Duodenal mucosa (tissue), 2 donors: ENCODE data around the gene CCSAP.

ENCODE experiments used
- H3K27ac ChIP-seq: one replicate; pipeline ENCODE4 v1.7.0; 2013; ENCODE audit warnings: low read depth, low read length
- H3K27me3 ChIP-seq, 2 donors: one replicate each; pipeline ENCODE4 v1.7.0; 2013; ENCODE audit warnings: low read length in 2 of 2, control low read depth in 1 of 2; ENCODE audit not compliant: insufficient read depth in 2 of 2, control insufficient read depth in 1 of 2
- H3K36me3 ChIP-seq, 2 donors: one replicate each; pipeline ENCODE4 v1.7.0; 2013; ENCODE audit warnings: low read length in 2 of 2, control low read depth in 1 of 2; ENCODE audit not compliant: insufficient read depth in 2 of 2, control insufficient read depth in 1 of 2
- H3K4me1 ChIP-seq, 2 donors: one replicate each; pipeline ENCODE4 v1.7.0; 2013; ENCODE audit warnings: low read length in 2 of 2, control low read depth in 1 of 2; ENCODE audit not compliant: insufficient read depth in 2 of 2, control insufficient read depth in 1 of 2
- H3K4me3 ChIP-seq, 2 donors: one replicate each; pipeline ENCODE4 v1.7.0; 2013; ENCODE audit warnings: low read length in 2 of 2, low read depth in 1 of 2
- H3K9ac ChIP-seq, 2 donors: one replicate each; pipeline ENCODE4 v1.7.0; 2013; ENCODE audit warnings: low read length in 2 of 2, low read depth in 1 of 2
- H3K9me3 ChIP-seq, 2 donors: one replicate each; pipeline ENCODE4 v1.7.0; 2013; ENCODE audit warnings: low read length in 2 of 2, control low read depth in 1 of 2; ENCODE audit not compliant: control insufficient read depth in 1 of 2

The CCSAP gene

GRCh38 chr1:229282295-229282823 lies 60.5 kb downstream of the CCSAP start:
- Histone ChIP-seq H3K27ac (no peak overlapping the region), H3K9ac (no peak overlapping the region), H3K4me3 (no peak overlapping the region), H3K4me1 (peaks cover 0 to 18% of the 10 kb centered on the region in 2 donors), H3K36me3 (peaks cover 0 to 4% of the 10 kb centered on the region in 2 donors), H3K9me3 (no peaks in the 10 kb centered on the region), H3K27me3 (no peaks in the 10 kb centered on the region)

GRCh38 chr1:229281339-229281926 lies 61.4 kb downstream of the CCSAP start:
- Histone ChIP-seq H3K9ac (no peak overlapping the region), H3K27ac (no peak overlapping the region), H3K4me1 (peaks cover 0 to 22% of the 10 kb centered on the region in 2 donors), H3K9me3 (no peaks in the 10 kb centered on the region), H3K27me3 (no peaks in the 10 kb centered on the region), H3K36me3 (peaks cover 0 to under 1% of the 10 kb centered on the region in 2 donors), H3K4me3 (no peak overlapping the region)

DNA sequence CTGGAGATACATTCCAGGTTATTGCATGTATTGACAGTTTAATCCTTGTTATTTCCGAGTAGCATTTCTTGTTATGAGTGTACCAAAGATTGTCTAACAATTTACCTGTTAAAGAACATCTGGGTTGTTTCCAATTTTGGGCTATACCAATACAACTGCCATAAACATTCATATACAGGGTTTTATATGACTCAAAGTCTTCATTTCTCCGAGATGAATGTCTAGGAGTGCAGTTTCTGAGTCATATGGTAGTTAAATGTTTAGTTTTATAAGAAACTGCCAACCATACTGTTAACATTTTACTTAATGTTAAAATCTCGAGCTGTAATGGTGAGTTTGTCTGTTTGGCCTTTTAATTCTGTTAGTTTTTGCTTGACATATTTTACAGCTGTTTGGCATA lies 61.9 kb downstream of the CCSAP start:
- no peak overlapping the region for H3K9ac ChIP-seq
- peaks cover 0 to 22% of the 10 kb centered on the region in 2 donors for H3K4me1 ChIP-seq
- H3K9me3 ChIP-seq: no peaks in the 10 kb centered on the region
- H3K4me3 ChIP-seq: no peak overlapping the region
- no peaks in the 10 kb centered on the region for H3K27me3 ChIP-seq
- no peak overlapping the region for H3K27ac ChIP-seq
- no peaks in the 10 kb centered on the region for H3K36me3 ChIP-seq

DNA sequence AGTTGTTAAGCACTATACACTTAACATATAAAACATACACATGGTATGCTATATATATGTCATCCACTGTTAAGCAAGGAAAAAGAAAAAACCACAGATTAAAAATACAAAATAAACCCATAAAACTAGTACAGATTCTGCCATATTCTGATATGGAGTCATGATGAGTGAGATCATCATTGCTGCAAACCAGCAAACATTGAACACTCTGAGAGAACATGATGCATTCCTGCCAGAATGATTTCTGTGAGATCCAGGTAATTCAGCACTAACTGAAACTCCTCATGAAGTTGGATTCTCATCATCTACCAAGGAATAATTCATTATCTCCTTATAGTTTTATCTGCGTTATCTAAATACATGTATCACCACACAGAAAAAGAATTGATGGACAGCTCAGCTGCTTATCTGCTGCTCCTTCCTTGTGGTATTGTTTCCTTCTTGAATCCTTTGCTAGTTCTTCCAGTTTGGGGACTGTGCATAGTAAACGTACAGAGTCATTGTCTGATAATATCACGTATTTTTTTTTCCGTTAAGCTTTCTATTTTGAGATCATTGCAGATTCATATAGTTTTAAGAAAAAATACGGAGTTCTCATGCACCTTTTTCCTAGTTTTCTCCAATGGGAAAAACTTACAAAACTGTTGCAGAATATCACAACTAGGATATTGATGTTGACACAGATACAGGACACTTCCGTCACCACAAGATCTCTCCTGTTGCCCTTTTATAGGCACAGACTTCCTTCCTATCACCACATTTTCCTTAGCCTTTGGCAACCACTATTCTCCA lies 62.6 kb downstream of the CCSAP start:
- Histone ChIP-seq H3K4me3 (no peak overlapping the region), H3K4me1 (peaks cover 0 to 24% of the 10 kb centered on the region in 2 donors), H3K27me3 (no peaks in the 10 kb centered on the region), H3K9ac (no peak overlapping the region), H3K9me3 (no peaks in the 10 kb centered on the region), H3K36me3 (no peaks in the 10 kb centered on the region), H3K27ac (no peak overlapping the region)

GRCh38 chr1:229279242-229279641 lies 63.6 kb downstream of the CCSAP start:
- Histone ChIP-seq H3K36me3 (no peaks in the 10 kb centered on the region), H3K27me3 (no peaks in the 10 kb centered on the region), H3K4me1 (peaks cover under 1 to 29% of the 10 kb centered on the region in 2 donors), H3K4me3 (no peak overlapping the region), H3K9ac (no peak overlapping the region), H3K27ac (no peak overlapping the region), H3K9me3 (no peaks in the 10 kb centered on the region)

GRCh38 chr1:229278120-229278741 lies 64.6 kb downstream of the CCSAP start:
- peaks cover 9 to 38% of the 10 kb centered on the region in 2 donors for H3K4me1 ChIP-seq
- no peaks in the 10 kb centered on the region for H3K27me3 ChIP-seq
- no peak overlapping the region for H3K9ac ChIP-seq
- no peaks in the 10 kb centered on the region for H3K36me3 ChIP-seq
- no peak overlapping the region for H3K4me3 ChIP-seq
- H3K9me3 ChIP-seq: no peaks in the 10 kb centered on the region
- H3K27ac ChIP-seq: no peak overlapping the region

DNA sequence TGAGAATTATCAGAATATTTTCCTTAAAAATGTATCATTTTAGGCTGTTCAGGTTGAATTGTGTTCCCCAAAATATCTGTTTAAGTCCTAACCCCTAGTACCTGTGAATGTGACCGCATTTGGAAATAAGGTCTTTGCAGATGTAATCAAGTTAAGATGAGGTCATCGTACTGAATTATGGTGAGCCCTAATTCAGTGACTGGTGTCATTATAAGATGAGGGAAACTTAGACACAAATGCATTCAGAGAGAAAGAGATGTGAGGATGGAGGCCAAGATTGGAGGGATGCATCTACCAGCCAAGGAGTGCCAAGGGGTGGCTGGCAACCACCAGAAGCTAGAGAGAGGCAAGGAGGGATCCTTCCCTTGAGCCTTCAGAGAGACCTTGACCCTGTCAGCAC lies 67.8 kb downstream of the CCSAP start:
- H3K9me3 ChIP-seq: no peaks in the 10 kb centered on the region

DNA sequence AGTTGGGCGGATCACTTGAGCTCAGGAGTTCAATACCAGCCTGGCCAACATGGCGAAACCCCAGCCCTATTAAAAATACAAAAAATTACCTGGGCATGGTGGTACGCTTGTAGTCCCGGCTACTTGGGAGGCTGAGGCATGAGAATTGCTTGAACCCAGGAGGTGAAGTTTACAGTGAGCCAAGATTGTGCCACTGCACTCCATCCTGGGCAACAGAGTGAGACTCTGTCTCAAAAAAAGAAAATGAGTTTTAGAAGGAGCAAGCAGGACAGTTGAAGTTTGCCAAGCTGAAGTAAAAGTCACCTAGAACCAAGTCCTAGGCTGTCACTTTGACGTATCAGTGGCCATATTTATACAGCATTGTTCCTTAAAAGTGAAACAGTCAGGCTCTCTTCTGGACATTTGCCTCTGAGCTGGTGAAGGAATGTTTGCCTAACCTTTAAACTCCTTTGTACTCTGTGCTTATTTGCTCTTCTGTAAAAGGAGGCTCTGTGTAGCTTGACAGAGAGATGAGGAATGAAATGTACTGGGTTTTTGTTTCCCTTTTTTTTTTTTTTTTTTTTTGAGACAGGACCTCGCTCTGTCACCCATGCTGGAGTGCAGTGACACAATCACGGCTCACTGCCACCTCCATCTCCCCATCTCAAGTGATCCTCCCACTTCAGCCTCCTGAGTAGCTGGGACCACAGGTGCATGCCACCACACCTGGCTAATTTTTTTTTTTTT lies 69.2 kb downstream of the CCSAP start:
- peak overlapping the region in 1 of 2 donors; percentile 73 for H3K4me3 ChIP-seq
- no peaks in the 10 kb centered on the region for H3K36me3 ChIP-seq
- no peak overlapping the region for H3K27ac ChIP-seq
- H3K9ac ChIP-seq: no peak overlapping the region
- H3K9me3 ChIP-seq: no peaks in the 10 kb centered on the region
- H3K27me3 ChIP-seq: no peaks in the 10 kb centered on the region
- H3K4me1 ChIP-seq: peaks cover 28 to 48% of the 10 kb centered on the region in 2 donors

More for the DNA sequence above, 67.8 kb downstream of the CCSAP start:
- Histone ChIP-seq H3K4me3 (no peak overlapping the region), H3K9ac (no peak overlapping the region), H3K27ac (no peak overlapping the region), H3K27me3 (no peaks in the 10 kb centered on the region), H3K4me1 (peaks cover 28 to 53% of the 10 kb centered on the region in 2 donors), H3K36me3 (no peaks in the 10 kb centered on the region)

DNA sequence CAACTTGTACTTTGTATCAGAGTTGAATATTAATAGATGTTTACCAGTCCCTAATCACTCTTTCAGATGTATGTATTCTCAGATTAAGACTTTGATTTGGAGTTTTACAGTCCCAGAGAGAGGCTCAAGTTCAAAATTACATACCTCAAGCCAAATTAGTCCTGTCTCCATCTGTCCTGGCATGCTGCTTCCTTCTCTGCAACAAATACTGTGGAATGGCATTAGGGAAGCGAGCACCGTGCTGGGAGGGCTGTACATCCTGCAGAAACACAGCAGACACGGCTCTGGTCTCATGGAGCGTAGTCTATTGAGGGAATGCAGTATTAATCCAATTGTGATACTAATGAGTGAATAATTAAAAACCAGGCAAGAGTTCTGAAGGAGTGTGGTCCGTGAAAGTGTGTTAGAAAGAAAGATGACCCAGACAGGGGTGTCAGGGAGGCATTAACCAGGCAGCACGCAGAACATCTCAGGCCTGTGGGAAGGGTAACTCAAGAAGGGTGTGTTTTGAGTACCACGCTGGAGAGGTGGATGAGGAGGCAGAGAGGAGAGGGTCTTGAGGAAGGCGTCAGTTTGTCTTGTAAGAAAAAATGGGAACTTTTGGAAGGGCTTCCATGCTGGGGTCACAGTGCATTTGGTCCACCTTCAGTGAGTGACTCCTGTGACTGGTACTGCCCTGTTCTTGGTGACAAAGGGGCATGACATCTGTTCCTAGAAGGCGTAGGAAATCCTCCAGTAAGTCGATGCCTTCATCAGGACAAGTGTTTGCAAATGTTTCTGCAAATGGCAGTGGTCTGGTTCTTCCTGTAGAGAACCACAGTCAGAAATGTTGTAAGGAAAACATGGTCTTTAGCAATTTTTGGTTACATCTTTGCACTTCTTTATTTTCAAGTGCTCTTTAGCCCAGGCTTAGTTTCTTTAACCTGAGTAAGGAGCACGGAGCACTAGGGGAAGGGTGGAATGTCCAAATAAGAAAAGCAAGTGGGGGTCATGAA lies 70.4 kb downstream of the CCSAP start:
- Histone ChIP-seq H3K4me3 (peak overlapping the region; percentile 73 to 92), H3K9me3 (no peaks in the 10 kb centered on the region), H3K4me1 (peaks cover 28 to 46% of the 10 kb centered on the region in 2 donors), H3K9ac (peak overlapping the region; percentile 56 to 63), H3K36me3 (no peaks in the 10 kb centered on the region), H3K27me3 (no peaks in the 10 kb centered on the region), H3K27ac (no peak overlapping the region)
